Right forelimb (tissue), 1 donor: ENCODE measurements around the gene DPF1.
"Not testable (repeated sequence)": the region's sequence is repeated elsewhere in the genome, so short reads cannot be mapped to it uniquely, and the experiment has no call there.

ENCODE experiments used
- DNase-seq: peaks from one replicate; pipeline ENCODE4 v3.0.0-alpha.2; 2018

DPF1 gene

GRCh38 chr19:38224014-38224862 lies at the start of gene DPF1:
Gene DPF1, minus strand, starts transcription at chr19:38224222. Its CDS starts 80 bp downstream, at chr19:38224142.
- DNase-seq: peak; percentile 88

- no peak for DNase-seq
Observed at GRCh38 chr19:38273499-38273898, 49.5 kb upstream of the DPF1 start.

- no peak for DNase-seq
Observed at GRCh38 chr19:38270587-38271167, 46.7 kb upstream of the DPF1 start.

DNA sequence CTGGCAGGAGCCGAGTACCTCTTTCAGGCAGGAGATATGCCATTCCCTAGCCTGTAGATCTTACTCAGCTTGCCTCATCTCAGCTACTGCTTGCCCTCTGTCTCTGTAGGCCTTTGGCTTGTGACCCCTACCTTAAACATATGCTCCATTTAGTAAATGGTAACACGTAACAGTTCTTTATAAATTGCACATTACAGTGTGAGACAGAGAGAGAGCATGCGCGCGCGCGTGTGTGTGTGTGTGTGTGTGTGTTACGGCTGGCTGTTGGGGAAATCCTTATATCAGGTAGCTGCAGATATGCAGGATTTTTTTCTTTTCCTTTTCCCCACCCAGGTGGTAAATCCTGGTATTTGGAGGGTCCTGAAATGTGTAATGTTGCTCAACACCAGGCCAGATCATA lies 44.5 kb upstream of the DPF1 start:
- no peak for DNase-seq

- no peak for DNase-seq
Observed at GRCh38 chr19:38267761-38268483, 43.9 kb upstream of the DPF1 start.

DNA sequence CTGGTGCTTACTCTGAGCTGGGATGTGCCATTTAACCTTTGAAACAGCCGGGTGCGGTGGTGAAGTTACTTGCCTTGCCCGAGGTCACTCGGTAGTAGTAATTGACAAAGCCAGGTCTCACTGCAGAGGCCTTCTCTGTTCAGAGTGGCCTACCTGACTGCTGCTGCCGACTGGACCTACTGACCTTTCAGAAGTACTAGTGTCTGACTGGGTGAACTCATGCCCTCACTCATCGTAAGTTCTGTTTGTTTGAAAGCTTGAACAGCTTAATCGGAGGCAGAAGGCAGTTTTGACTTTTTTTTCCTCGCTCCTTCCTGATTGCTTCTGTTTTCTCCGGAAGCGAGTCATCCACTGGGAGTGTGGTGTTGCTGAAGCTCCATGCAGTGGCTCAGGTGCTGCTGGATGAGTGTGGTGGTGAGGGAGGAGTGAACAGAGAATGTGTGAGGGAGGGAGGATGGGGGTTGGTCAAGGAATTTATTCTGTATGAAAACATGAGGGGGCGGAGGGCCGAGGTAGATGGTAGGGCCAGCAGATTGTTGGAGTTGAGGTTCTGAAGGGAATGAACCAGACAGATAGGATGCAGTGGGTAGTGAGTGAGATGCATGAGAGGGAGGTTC lies 43.1 kb upstream of the DPF1 start:
- no peak for DNase-seq

GRCh38 chr19:38265921-38266429 lies 42.0 kb upstream of the DPF1 start:
- DNase-seq: no peak

DNA sequence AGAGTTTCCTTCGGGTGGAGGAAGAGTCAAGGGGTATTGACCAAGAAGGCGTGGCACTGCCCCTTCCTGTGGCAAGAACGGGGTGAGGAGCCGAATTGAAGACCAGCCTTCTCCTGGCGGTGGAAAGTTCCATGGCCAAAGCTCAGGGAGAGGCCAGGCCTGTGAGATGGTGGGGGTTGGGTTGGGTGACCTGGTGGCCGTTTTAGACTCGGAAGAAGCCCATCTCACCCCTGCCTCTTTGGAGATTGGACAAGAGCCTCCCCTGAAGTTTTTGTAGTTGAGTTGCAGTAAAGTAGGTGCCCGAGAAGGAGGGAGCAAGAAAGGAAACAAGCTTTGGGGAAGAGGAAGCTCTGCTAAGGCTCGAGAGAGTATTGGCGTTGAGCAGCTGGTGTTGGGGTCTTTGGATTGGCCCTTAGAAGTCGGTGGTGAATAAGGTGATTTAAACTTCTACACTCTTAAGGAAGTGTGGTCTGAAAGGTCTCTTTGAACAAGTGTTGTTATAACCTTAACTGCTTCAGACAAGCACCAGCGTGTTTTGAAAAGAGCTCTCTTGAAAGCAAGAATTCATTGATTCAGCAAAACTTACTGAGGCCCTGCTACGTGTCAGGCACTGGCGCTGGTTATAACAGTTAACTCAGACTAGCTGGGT lies 41.3 kb upstream of the DPF1 start:
- no peak for DNase-seq

- no peak for DNase-seq
Observed at GRCh38 chr19:38264486-38265212, 40.6 kb upstream of the DPF1 start, which contains the start of gene SPINT2. Gene SPINT2, plus strand, starts transcription at chr19:38264573. Its CDS starts 320 bp downstream, at chr19:38264893.

DNA sequence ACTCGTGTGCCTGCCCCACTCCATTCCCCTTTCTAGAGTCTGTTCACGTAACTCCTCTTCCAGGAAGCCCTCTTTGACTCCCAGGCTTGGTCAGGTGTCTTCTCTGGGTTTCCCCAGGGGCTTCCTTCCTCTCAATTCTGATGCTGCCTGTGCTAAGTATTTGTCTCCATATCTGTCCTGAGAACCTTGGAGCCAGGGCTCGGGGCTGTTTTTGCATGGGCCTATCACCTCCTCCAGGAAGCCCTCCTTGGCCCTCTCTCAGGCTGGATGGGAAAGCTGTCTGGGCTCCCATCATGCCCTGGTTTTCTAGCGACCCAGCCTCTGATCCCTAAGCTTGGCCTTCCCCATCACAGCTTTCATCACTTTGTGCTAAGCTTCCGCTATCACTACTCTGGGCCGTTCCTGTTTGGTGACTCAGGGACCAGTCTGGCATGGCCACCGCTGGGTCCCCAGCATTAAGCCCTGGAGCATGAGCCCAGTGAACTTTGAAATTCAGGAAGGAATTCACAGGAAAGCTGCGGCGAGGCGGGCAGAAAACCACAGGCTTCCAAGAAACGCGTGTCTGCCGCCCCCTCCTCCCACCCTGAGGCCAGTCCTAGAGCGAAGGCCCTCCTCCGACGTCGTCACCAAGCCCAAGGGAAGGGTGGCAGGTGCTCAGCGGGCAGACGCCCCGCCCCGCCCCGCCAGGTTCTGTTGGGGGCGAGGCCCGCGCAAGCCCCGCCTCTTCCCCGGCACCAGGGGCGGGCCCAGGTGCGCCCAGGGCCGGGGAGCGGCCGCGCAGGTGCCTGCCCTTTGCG lies 39.9 kb upstream of the DPF1 start:
- DNase-seq: no peak

DNA sequence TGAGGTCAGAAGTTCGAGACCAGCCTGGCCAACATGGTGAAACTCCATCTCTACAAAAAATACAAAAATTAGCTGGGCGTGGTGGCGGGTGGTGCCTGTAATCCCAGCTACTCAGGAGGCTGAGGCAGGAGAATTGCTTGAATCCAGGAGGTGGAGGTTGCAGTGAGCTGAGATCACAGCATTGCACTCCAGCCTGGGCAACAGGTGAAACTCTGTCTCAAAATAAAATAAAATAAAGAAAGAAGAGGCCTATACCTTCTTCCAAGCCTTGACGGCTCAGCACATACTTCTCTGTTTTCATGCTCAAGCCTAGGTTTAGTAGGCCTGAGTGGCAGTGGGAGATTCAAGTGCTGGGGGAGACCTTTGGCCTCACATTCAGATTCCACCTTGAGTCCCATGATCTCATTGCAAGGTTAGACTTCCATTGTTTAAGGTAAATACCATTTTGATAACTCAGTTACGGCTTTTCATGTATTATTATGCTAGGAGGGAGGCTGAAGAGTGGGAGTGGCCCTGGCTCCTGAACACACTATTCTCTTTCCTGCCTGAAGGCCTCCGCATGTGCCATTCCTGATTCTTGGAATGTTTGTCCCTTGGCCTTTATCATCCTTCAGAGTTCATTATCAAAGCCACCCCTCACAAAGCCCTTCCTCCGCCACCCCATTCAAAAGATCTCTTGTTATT lies 38.7 kb upstream of the DPF1 start:
- DNase-seq: no peak

DNA sequence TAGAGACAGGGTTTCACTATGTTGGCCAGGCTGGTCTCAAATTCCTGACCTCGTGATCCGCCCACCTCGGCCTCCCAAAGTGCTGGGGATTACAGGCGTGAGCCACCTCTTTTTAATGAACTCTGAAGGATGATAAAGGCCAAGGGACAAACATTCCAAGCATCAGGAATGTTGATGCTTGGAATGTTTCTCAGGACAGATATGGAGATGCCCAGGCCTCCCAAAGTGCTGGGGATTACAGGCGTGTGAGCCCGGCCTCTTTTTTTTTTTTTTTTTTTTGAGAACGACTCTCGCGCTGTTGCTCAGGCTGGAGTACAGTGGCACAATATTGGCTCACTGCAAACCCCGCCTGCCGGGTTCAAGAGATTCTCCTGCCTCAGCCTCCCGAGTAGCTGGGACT lies 37.9 kb upstream of the DPF1 start:
- DNase-seq: not testable (repeated sequence)

- DNase-seq: peak; percentile 59
Observed at GRCh38 chr19:38255383-38256014, 31.5 kb upstream of the DPF1 start.

DNA sequence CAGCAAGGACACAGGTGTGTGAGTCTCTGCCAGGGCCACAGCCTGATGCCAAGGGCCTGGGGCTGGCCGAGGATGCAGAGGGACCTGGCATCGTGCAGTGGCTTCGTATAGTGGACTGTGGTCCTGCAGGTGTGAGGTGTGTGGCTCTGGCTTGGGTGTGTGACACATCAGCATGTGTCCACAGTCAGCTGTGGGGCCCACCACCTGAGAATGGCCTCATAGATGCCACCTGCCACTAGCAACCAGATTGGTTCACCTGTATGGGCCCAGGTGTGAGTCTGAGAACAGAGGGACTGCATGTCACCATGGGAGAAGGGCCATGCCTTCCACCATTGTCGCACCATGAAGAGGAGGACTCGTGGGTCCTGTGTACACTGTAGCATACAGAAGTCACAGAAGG lies 29.8 kb upstream of the DPF1 start:
- DNase-seq: no peak

GRCh38 chr19:38252941-38253691 lies 29.1 kb upstream of the DPF1 start:
- DNase-seq: peak; percentile 62

DNA sequence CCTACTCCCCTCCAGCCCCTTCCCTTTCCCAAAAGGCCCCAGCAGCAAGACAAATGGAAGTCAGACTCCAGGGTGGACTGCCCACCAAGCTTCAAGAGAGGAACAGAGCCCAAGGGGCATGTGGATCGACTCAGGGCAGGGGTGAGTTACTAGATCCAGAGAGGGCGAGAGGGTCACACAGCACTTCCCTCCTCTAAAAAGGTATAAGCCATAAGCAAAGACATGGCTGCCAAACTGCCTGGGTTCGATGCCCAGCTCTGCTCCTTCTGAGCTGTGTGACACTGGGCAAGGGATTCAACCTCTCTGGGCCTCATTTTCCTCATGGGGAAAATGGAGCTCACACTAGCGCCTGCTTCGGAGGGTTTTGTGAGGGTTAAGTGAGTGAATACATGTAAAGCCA lies 28.4 kb upstream of the DPF1 start:
- no peak for DNase-seq

DNA sequence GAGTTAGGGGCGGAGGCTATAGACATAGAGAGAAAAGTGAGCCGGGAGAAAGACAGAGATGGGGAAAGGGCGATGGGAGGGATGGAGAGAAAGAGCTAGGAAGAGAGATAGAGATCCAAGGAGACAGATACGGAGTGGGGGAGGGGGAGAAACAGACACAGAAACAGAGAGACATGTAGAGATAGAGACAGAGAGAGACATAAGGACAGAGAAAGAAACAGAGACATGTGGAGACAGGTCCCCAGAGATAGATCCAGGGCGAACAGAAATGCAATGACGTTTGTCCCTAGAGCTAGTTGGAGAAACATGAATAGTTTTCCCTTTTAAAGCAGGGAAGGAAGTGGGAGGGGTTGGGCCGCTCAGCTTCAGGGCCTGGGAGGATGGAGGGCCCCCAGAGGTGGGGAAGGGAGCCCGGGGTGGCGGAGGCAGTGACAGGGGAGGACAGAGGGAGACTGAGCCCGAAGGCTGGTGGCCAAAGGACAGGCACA lies 27.6 kb upstream of the DPF1 start:
- no peak for DNase-seq

- DNase-seq: peak; percentile 84
Observed at GRCh38 chr19:38250821-38251563, 27.0 kb upstream of the DPF1 start.
